Measurements from ENCODE around the gene ANXA9. TPM values are rescaled to one million over a fixed set of nuclear protein-coding genes. Genes with fewer than 3 reads are reported as not detected.

Gene ANXA9
- polyA plus RNA-seq, 2 donors: 14.4 to 17.5 TPM

GRCh38 chr1:150973836-150974579 lies 8.1 kb upstream of the ANXA9 start:
- Histone ChIP-seq H3K9me3 (ENCODE audit: control insufficient read depth in 2 of 2, insufficient read depth in 1 of 2, low read depth in 1 of 2, low read length in 1 of 2) (no peaks in the 10 kb centered on the region), H3K36me3 (ENCODE audit: control insufficient read depth in 2 of 2, insufficient read depth in 2 of 2, low read length in 1 of 2) (no peaks in the 10 kb centered on the region), H3K4me1 (ENCODE audit: control insufficient read depth in 2 of 2, insufficient read depth in 2 of 2, low read length in 1 of 2) (peaks cover 17 to 24% of the 10 kb centered on the region in 2 donors), H3K27me3 (ENCODE audit: control insufficient read depth in 1 of 2, insufficient read depth in 2 of 2, low read length in 2 of 2) (no peaks in the 10 kb centered on the region), H3K4me3 (ENCODE audit: low read depth in 1 of 2, low read length in 2 of 2) (peak overlapping the region; percentile 80 to 91), H3K27ac (ENCODE audit: low read depth in 2 of 2, low read length in 1 of 2) (peak overlapping the region; percentile 93 to 94)
- WGBS, 2 donors: 1% methylated on average over 62 to 67 of the region's 67 CpGs

GRCh38 chr1:150974580-150975478 lies 7.3 kb upstream of the ANXA9 start, which contains the start of gene CERS2:
Gene CERS2, minus strand, starts transcription at chr1:150974835. Its CDS starts 5,745 bp downstream, at chr1:150969090.
- peak within 1 kb of the TSS; percentile 93 to 94 for H3K27ac ChIP-seq (ENCODE audit: low read depth in 2 of 2, low read length in 1 of 2)
- 6 to 12% methylated on average over 72 to 106 of the region's 106 CpGs for WGBS, 2 donors
- H3K9me3 ChIP-seq (ENCODE audit: control insufficient read depth in 2 of 2, insufficient read depth in 1 of 2, low read depth in 1 of 2, low read length in 1 of 2): no peaks in the 10 kb centered on the region
- peak within 1 kb of the TSS; percentile 80 to 91 for H3K4me3 ChIP-seq (ENCODE audit: low read depth in 1 of 2, low read length in 2 of 2)
- H3K4me1 ChIP-seq (ENCODE audit: control insufficient read depth in 2 of 2, insufficient read depth in 2 of 2, low read length in 1 of 2): peaks cover 17 to 29% of the 10 kb centered on the region in 2 donors
- no peaks in the 10 kb centered on the region for H3K27me3 ChIP-seq (ENCODE audit: control insufficient read depth in 1 of 2, insufficient read depth in 2 of 2, low read length in 2 of 2)
- no peaks in the 10 kb centered on the region for H3K36me3 ChIP-seq (ENCODE audit: control insufficient read depth in 2 of 2, insufficient read depth in 2 of 2, low read length in 1 of 2)

- 93 to 94% methylated on average over 9 of the region's 9 CpGs for WGBS, 2 donors
- H3K27me3 ChIP-seq (ENCODE audit: control insufficient read depth in 1 of 2, insufficient read depth in 2 of 2, low read length in 2 of 2): no peaks in the 10 kb centered on the region
- H3K27ac ChIP-seq (ENCODE audit: low read depth in 2 of 2, low read length in 1 of 2): peak overlapping the region in 1 of 2 donors; percentile 13
- H3K4me3 ChIP-seq (ENCODE audit: low read depth in 1 of 2, low read length in 2 of 2): no peak overlapping the region
- H3K36me3 ChIP-seq (ENCODE audit: control insufficient read depth in 2 of 2, insufficient read depth in 2 of 2, low read length in 1 of 2): no peaks in the 10 kb centered on the region
- H3K4me1 ChIP-seq (ENCODE audit: control insufficient read depth in 2 of 2, insufficient read depth in 2 of 2, low read length in 1 of 2): peaks cover 17 to 24% of the 10 kb centered on the region in 2 donors
- no peaks in the 10 kb centered on the region for H3K9me3 ChIP-seq (ENCODE audit: control insufficient read depth in 2 of 2, insufficient read depth in 1 of 2, low read depth in 1 of 2, low read length in 1 of 2)
Observed at GRCh38 chr1:150976401-150976821, 5.7 kb upstream of the ANXA9 start.

- Histone ChIP-seq H3K4me1 (ENCODE audit: control insufficient read depth in 2 of 2, insufficient read depth in 2 of 2, low read length in 1 of 2) (peaks cover 14 to 26% of the 10 kb centered on the region in 2 donors), H3K4me3 (ENCODE audit: low read depth in 1 of 2, low read length in 2 of 2) (no peak overlapping the region), H3K27ac (ENCODE audit: low read depth in 2 of 2, low read length in 1 of 2) (peak overlapping the region; percentile 15 to 66), H3K36me3 (ENCODE audit: control insufficient read depth in 2 of 2, insufficient read depth in 2 of 2, low read length in 1 of 2) (no peaks in the 10 kb centered on the region), H3K27me3 (ENCODE audit: control insufficient read depth in 1 of 2, insufficient read depth in 2 of 2, low read length in 2 of 2) (no peaks in the 10 kb centered on the region), H3K9me3 (ENCODE audit: control insufficient read depth in 2 of 2, insufficient read depth in 1 of 2, low read depth in 1 of 2, low read length in 1 of 2) (no peaks in the 10 kb centered on the region)
- 38 to 51% methylated on average over 11 of the region's 11 CpGs for WGBS, 2 donors
Observed at GRCh38 chr1:150976879-150977694, 5.0 kb upstream of the ANXA9 start.

- Histone ChIP-seq H3K27ac (ENCODE audit: low read depth in 2 of 2, low read length in 1 of 2) (peak overlapping the region; percentile 37 to 41), H3K4me3 (ENCODE audit: low read depth in 1 of 2, low read length in 2 of 2) (no peak overlapping the region), H3K4me1 (ENCODE audit: control insufficient read depth in 2 of 2, insufficient read depth in 2 of 2, low read length in 1 of 2) (peaks cover 0 to 19% of the 10 kb centered on the region in 2 donors)
Observed at GRCh38 chr1:150979092-150980056, 2.7 kb upstream of the ANXA9 start.

GRCh38 chr1:150981177-150981804 lies 801 bp upstream of the ANXA9 start:
- H3K27ac ChIP-seq (ENCODE audit: low read depth in 2 of 2, low read length in 1 of 2): peak overlapping the region in 1 of 2 donors; percentile 11
- H3K4me1 ChIP-seq (ENCODE audit: control insufficient read depth in 2 of 2, insufficient read depth in 2 of 2, low read length in 1 of 2): peaks cover 0 to 19% of the 10 kb centered on the region in 2 donors
- no peaks in the 10 kb centered on the region for H3K27me3 ChIP-seq (ENCODE audit: control insufficient read depth in 1 of 2, insufficient read depth in 2 of 2, low read length in 2 of 2)

More at GRCh38 chr1:150979092-150980056, 2.7 kb upstream of the ANXA9 start:
- H3K36me3 ChIP-seq (ENCODE audit: control insufficient read depth in 2 of 2, insufficient read depth in 2 of 2, low read length in 1 of 2): no peaks in the 10 kb centered on the region
- no peaks in the 10 kb centered on the region for H3K9me3 ChIP-seq (ENCODE audit: control insufficient read depth in 2 of 2, insufficient read depth in 1 of 2, low read depth in 1 of 2, low read length in 1 of 2)
- no peaks in the 10 kb centered on the region for H3K27me3 ChIP-seq (ENCODE audit: control insufficient read depth in 1 of 2, insufficient read depth in 2 of 2, low read length in 2 of 2)
- WGBS, 2 donors: 24 to 25% methylated on average over 23 of the region's 23 CpGs

GRCh38 chr1:150985179-150985825 lies 3.2 kb downstream of the ANXA9 start:
- 89 to 90% methylated on average over 2 of the region's 2 CpGs for WGBS, 2 donors
- Histone ChIP-seq H3K27me3 (ENCODE audit: control insufficient read depth in 1 of 2, insufficient read depth in 2 of 2, low read length in 2 of 2) (no peaks in the 10 kb centered on the region), H3K9me3 (ENCODE audit: control insufficient read depth in 2 of 2, insufficient read depth in 1 of 2, low read depth in 1 of 2, low read length in 1 of 2) (no peaks in the 10 kb centered on the region), H3K4me1 (ENCODE audit: control insufficient read depth in 2 of 2, insufficient read depth in 2 of 2, low read length in 1 of 2) (peaks cover 0 to 11% of the 10 kb centered on the region in 2 donors), H3K27ac (ENCODE audit: low read depth in 2 of 2, low read length in 1 of 2) (no peak overlapping the region), H3K36me3 (ENCODE audit: control insufficient read depth in 2 of 2, insufficient read depth in 2 of 2, low read length in 1 of 2) (no peaks in the 10 kb centered on the region), H3K4me3 (ENCODE audit: low read depth in 1 of 2, low read length in 2 of 2) (no peak overlapping the region)

More at GRCh38 chr1:150981177-150981804, 801 bp upstream of the ANXA9 start:
- WGBS, 2 donors: 69 to 80% methylated on average over 6 of the region's 6 CpGs
- Histone ChIP-seq H3K4me3 (ENCODE audit: low read depth in 1 of 2, low read length in 2 of 2) (no peak overlapping the region), H3K36me3 (ENCODE audit: control insufficient read depth in 2 of 2, insufficient read depth in 2 of 2, low read length in 1 of 2) (no peaks in the 10 kb centered on the region), H3K9me3 (ENCODE audit: control insufficient read depth in 2 of 2, insufficient read depth in 1 of 2, low read depth in 1 of 2, low read length in 1 of 2) (no peaks in the 10 kb centered on the region)

- Histone ChIP-seq H3K4me1 (ENCODE audit: control insufficient read depth in 2 of 2, insufficient read depth in 2 of 2, low read length in 1 of 2) (no peaks in the 10 kb centered on the region), H3K27me3 (ENCODE audit: control insufficient read depth in 1 of 2, insufficient read depth in 2 of 2, low read length in 2 of 2) (no peaks in the 10 kb centered on the region), H3K9me3 (ENCODE audit: control insufficient read depth in 2 of 2, insufficient read depth in 1 of 2, low read depth in 1 of 2, low read length in 1 of 2) (no peaks in the 10 kb centered on the region), H3K36me3 (ENCODE audit: control insufficient read depth in 2 of 2, insufficient read depth in 2 of 2, low read length in 1 of 2) (no peaks in the 10 kb centered on the region), H3K27ac (ENCODE audit: low read depth in 2 of 2, low read length in 1 of 2) (no peak overlapping the region), H3K4me3 (ENCODE audit: low read depth in 1 of 2, low read length in 2 of 2) (no peak overlapping the region)
- WGBS, 2 donors: 83 to 88% methylated on average over 7 of the region's 7 CpGs
Observed at GRCh38 chr1:150987924-150988323, 5.8 kb downstream of the ANXA9 start.
